ENCODE data around the gene RECQL. TPM values are rescaled to one million over a fixed set of nuclear protein-coding genes. Genes with fewer than 3 reads are reported as not detected.

The RECQL gene
- total RNA-seq, 1 donor from 2014 or later: 23.1 TPM

- intact Hi-C loops (cut with micrococcal nuclease): no loop called here
- DNase-seq: no peak
- H3K9me3 ChIP-seq (replicated peaks): no peaks in the 10 kb centered on the region
- H3K36me3 ChIP-seq: peaks cover 66% of the 10 kb centered on the region
- H3K27ac ChIP-seq (replicated peaks): no peak overlapping the region
- TF ChIP-seq CTCF (IDR thresholded peaks at IDR 0.05; ENCODE audit: borderline replicate concordance): no peak
- H3K4me1 ChIP-seq: no peaks in the 10 kb centered on the region
- H3K27me3 ChIP-seq (ENCODE audit: low read depth): no peaks in the 10 kb centered on the region
- no peak overlapping the region for H3K4me3 ChIP-seq
Observed at GRCh38 chr12:21485998-21486397, 15.4 kb downstream of the RECQL start.

GRCh38 chr12:21483531-21483930, 17.9 kb downstream of the RECQL start:
- Histone ChIP-seq H3K4me3 (no peak overlapping the region), H3K36me3 (peaks cover 62% of the 10 kb centered on the region), H3K4me1 (no peaks in the 10 kb centered on the region), H3K27me3 (ENCODE audit: low read depth) (no peaks in the 10 kb centered on the region), H3K27ac (replicated peaks) (no peak overlapping the region), H3K9me3 (replicated peaks) (no peaks in the 10 kb centered on the region)
- no peak for TF ChIP-seq CTCF (IDR thresholded peaks at IDR 0.05; ENCODE audit: borderline replicate concordance)
- intact Hi-C loops (cut with micrococcal nuclease): no loop called here
- no peak for DNase-seq

GRCh38 chr12:21478756-21479455, 22.5 kb downstream of the RECQL start:
- no peaks in the 10 kb centered on the region for H3K4me1 ChIP-seq
- H3K9me3 ChIP-seq (replicated peaks): no peaks in the 10 kb centered on the region
- peaks cover 93% of the 10 kb centered on the region for H3K36me3 ChIP-seq
- TF ChIP-seq CTCF (IDR thresholded peaks at IDR 0.05; ENCODE audit: borderline replicate concordance): no peak
- no peak overlapping the region for H3K27ac ChIP-seq (replicated peaks)
- H3K4me3 ChIP-seq: no peak overlapping the region
- no peaks in the 10 kb centered on the region for H3K27me3 ChIP-seq (ENCODE audit: low read depth)
- DNase-seq: no peak
- intact Hi-C loops (cut with micrococcal nuclease): no loop called here

- intact Hi-C loops (cut with micrococcal nuclease): no loop called here
- no peaks in the 10 kb centered on the region for H3K27me3 ChIP-seq (ENCODE audit: low read depth)
- H3K9me3 ChIP-seq (replicated peaks): no peaks in the 10 kb centered on the region
- no peak for DNase-seq
- no peak for TF ChIP-seq CTCF (IDR thresholded peaks at IDR 0.05; ENCODE audit: borderline replicate concordance)
- no peak overlapping the region for H3K27ac ChIP-seq (replicated peaks)
- H3K4me3 ChIP-seq: no peak overlapping the region
- no peaks in the 10 kb centered on the region for H3K4me1 ChIP-seq
- H3K36me3 ChIP-seq: peaks cover 96% of the 10 kb centered on the region
Observed at GRCh38 chr12:21476949-21477348, 24.5 kb downstream of the RECQL start.

GRCh38 chr12:21475552-21475951, 25.9 kb downstream of the RECQL start:
- intact Hi-C loops (cut with micrococcal nuclease): no loop called here
- Histone ChIP-seq H3K4me1 (no peaks in the 10 kb centered on the region), H3K27me3 (ENCODE audit: low read depth) (no peaks in the 10 kb centered on the region), H3K27ac (replicated peaks) (no peak overlapping the region), H3K36me3 (peaks cover 96% of the 10 kb centered on the region), H3K9me3 (replicated peaks) (no peaks in the 10 kb centered on the region), H3K4me3 (no peak overlapping the region)
- no peak for TF ChIP-seq CTCF (IDR thresholded peaks at IDR 0.05; ENCODE audit: borderline replicate concordance)
- DNase-seq: no peak

Data from left ventricle myocardium inferior (tissue), 1 donor.